ENCODE measurements around the gene BRIP1.

BRIP1 gene

GRCh38 chr17:61642768-61643167 is 220.6 kb downstream of the BRIP1 start:
- Histone ChIP-seq H4K20me1 (no peaks in the 10 kb centered on the region), H3K4me2 (no peak overlapping the region), H3K9me3 (replicated peaks in 1 of 11) (0 out of 22 replicates have a peak, but pooled peaks cover 0 to 4% (median 0%) of the 10 kb centered on the region in 11 experiments), H3K27me3 (no peaks in the 10 kb centered on the region), H3K9ac (no peak overlapping the region), H3K4me1 (no peaks in the 10 kb centered on the region), H3K36me3 (no peaks in the 10 kb centered on the region), H3K27ac (no peak overlapping the region), H3K4me3 (no peak overlapping the region)
- TF ChIP-seq Cebpa-rat (IDR thresholded peaks at IDR 0.05): no peak

GRCh38 chr17:61641715-61642114 is 221.6 kb downstream of the BRIP1 start:
- Histone ChIP-seq H3K4me2 (no peak overlapping the region), H3K9ac (no peak overlapping the region), H3K27me3 (no peaks in the 10 kb centered on the region), H3K4me3 (no peak overlapping the region), H3K4me1 (no peaks in the 10 kb centered on the region), H3K36me3 (no peaks in the 10 kb centered on the region), H4K20me1 (no peaks in the 10 kb centered on the region), H3K27ac (no peak overlapping the region), H3K9me3 (replicated peaks in 1 of 11) (0 out of 22 replicates have a peak, but pooled peaks cover 0 to 4% (median 0%) of the 10 kb centered on the region in 11 experiments)
- TF ChIP-seq Cebpa-rat (IDR thresholded peaks at IDR 0.05): no peak

- H3K4me2 ChIP-seq: no peak overlapping the region
- no peaks in the 10 kb centered on the region for H3K27me3 ChIP-seq
- H3K9me3 ChIP-seq (replicated peaks in 1 of 11): 0 out of 22 replicates have a peak, but pooled peaks cover 0 to 4% (median 0%) of the 10 kb centered on the region in 11 experiments
- no peaks in the 10 kb centered on the region for H4K20me1 ChIP-seq
- no peaks in the 10 kb centered on the region for H3K4me1 ChIP-seq
- no peak overlapping the region for H3K9ac ChIP-seq
- H3K27ac ChIP-seq: no peak overlapping the region
- TF ChIP-seq Cebpa-rat (IDR thresholded peaks at IDR 0.05): no peak
- no peaks in the 10 kb centered on the region for H3K36me3 ChIP-seq
- H3K4me3 ChIP-seq: no peak overlapping the region
These were observed 222.2 kb downstream of the BRIP1 start for GRCh38 chr17:61641084-61641483.

- Histone ChIP-seq H3K27me3 (no peaks in the 10 kb centered on the region), H3K4me3 (no peak overlapping the region), H3K4me2 (no peak overlapping the region), H3K27ac (no peak overlapping the region), H4K20me1 (no peaks in the 10 kb centered on the region), H3K9me3 (replicated peaks in 1 of 11) (peaks cover 0 to 9% (median 4%) of the 10 kb centered on the region in 11 experiments; a peak in 5 of 22 replicates), H3K4me1 (no peaks in the 10 kb centered on the region), H3K9ac (no peak overlapping the region), H3K36me3 (no peaks in the 10 kb centered on the region)
- TF ChIP-seq Cebpa-rat (IDR thresholded peaks at IDR 0.05): no peak
These were observed 223.5 kb downstream of the BRIP1 start for GRCh38 chr17:61639818-61640217.

GRCh38 chr17:61638087-61638486 is 225.2 kb downstream of the BRIP1 start:
- H3K27ac ChIP-seq: no peak overlapping the region

GRCh38 chr17:61635913-61636432 is 227.4 kb downstream of the BRIP1 start:
- Histone ChIP-seq H3K27me3 (no peaks in the 10 kb centered on the region), H3K9ac (no peak overlapping the region), H3K4me3 (no peak overlapping the region), H3K36me3 (no peaks in the 10 kb centered on the region), H3K4me2 (no peak overlapping the region), H3K27ac (no peak overlapping the region), H4K20me1 (no peaks in the 10 kb centered on the region), H3K4me1 (no peaks in the 10 kb centered on the region), H3K9me3 (replicated peaks in 1 of 11) (peaks cover 0 to 11% (median 4%) of the 10 kb centered on the region in 11 experiments; a peak in 5 of 22 replicates)
- TF ChIP-seq Cebpa-rat (IDR thresholded peaks at IDR 0.05): no peak

More at GRCh38 chr17:61638087-61638486, 225.2 kb downstream of the BRIP1 start:
- no peak overlapping the region for H3K4me3 ChIP-seq
- peaks cover 0 to 11% (median 4%) of the 10 kb centered on the region in 11 experiments; a peak in 5 of 22 replicates for H3K9me3 ChIP-seq (replicated peaks in 1 of 11)
- H3K4me1 ChIP-seq: no peaks in the 10 kb centered on the region
- H3K9ac ChIP-seq: no peak overlapping the region
- H3K4me2 ChIP-seq: no peak overlapping the region
- no peaks in the 10 kb centered on the region for H3K36me3 ChIP-seq
- no peaks in the 10 kb centered on the region for H3K27me3 ChIP-seq
- H4K20me1 ChIP-seq: no peaks in the 10 kb centered on the region
- no peak for TF ChIP-seq Cebpa-rat (IDR thresholded peaks at IDR 0.05)

- H3K27ac ChIP-seq: no peak overlapping the region
- no peak overlapping the region for H3K4me2 ChIP-seq
- H3K36me3 ChIP-seq: no peaks in the 10 kb centered on the region
- H4K20me1 ChIP-seq: no peaks in the 10 kb centered on the region
- H3K4me3 ChIP-seq: no peak overlapping the region
- TF ChIP-seq Cebpa-rat (IDR thresholded peaks at IDR 0.05): no peak
- H3K27me3 ChIP-seq: no peaks in the 10 kb centered on the region
- peaks cover 0 to 11% (median 4%) of the 10 kb centered on the region in 11 experiments; a peak in 5 of 22 replicates for H3K9me3 ChIP-seq (replicated peaks in 1 of 11)
- no peak overlapping the region for H3K9ac ChIP-seq
- no peaks in the 10 kb centered on the region for H3K4me1 ChIP-seq
These were observed 228.3 kb downstream of the BRIP1 start for GRCh38 chr17:61634942-61635538.

GRCh38 chr17:61634011-61634539 is 229.3 kb downstream of the BRIP1 start:
- peaks cover 0 to 11% (median 4%) of the 10 kb centered on the region in 11 experiments; a peak in 5 of 22 replicates for H3K9me3 ChIP-seq (replicated peaks in 1 of 11)
- H3K4me2 ChIP-seq: no peak overlapping the region
- no peak overlapping the region for H3K9ac ChIP-seq
- TF ChIP-seq Cebpa-rat (IDR thresholded peaks at IDR 0.05): no peak
- no peak overlapping the region for H3K27ac ChIP-seq
- H3K36me3 ChIP-seq: no peaks in the 10 kb centered on the region
- H4K20me1 ChIP-seq: no peaks in the 10 kb centered on the region
- no peak overlapping the region for H3K4me3 ChIP-seq
- H3K4me1 ChIP-seq: no peaks in the 10 kb centered on the region
- no peaks in the 10 kb centered on the region for H3K27me3 ChIP-seq

- Histone ChIP-seq H3K27ac (no peak overlapping the region), H3K36me3 (no peaks in the 10 kb centered on the region), H3K9ac (no peak overlapping the region), H4K20me1 (no peaks in the 10 kb centered on the region), H3K4me3 (no peak overlapping the region), H3K4me2 (no peak overlapping the region), H3K4me1 (peaks cover 0 to under 1% (median 0%) of the 10 kb centered on the region in 10 experiments; a peak in 1 of 20 replicates), H3K9me3 (replicated peaks in 1 of 11) (peaks cover 0 to 11% (median 4%) of the 10 kb centered on the region in 11 experiments; a peak in 5 of 22 replicates), H3K27me3 (no peaks in the 10 kb centered on the region)
- TF ChIP-seq Cebpa-rat (IDR thresholded peaks at IDR 0.05): no peak
These were observed 230.5 kb downstream of the BRIP1 start for GRCh38 chr17:61632826-61633225.
